ENCODE data around the gene INSM1.

The INSM1 gene, protein sequence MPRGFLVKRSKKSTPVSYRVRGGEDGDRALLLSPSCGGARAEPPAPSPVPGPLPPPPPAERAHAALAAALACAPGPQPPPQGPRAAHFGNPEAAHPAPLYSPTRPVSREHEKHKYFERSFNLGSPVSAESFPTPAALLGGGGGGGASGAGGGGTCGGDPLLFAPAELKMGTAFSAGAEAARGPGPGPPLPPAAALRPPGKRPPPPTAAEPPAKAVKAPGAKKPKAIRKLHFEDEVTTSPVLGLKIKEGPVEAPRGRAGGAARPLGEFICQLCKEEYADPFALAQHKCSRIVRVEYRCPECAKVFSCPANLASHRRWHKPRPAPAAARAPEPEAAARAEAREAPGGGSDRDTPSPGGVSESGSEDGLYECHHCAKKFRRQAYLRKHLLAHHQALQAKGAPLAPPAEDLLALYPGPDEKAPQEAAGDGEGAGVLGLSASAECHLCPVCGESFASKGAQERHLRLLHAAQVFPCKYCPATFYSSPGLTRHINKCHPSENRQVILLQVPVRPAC

DNA sequence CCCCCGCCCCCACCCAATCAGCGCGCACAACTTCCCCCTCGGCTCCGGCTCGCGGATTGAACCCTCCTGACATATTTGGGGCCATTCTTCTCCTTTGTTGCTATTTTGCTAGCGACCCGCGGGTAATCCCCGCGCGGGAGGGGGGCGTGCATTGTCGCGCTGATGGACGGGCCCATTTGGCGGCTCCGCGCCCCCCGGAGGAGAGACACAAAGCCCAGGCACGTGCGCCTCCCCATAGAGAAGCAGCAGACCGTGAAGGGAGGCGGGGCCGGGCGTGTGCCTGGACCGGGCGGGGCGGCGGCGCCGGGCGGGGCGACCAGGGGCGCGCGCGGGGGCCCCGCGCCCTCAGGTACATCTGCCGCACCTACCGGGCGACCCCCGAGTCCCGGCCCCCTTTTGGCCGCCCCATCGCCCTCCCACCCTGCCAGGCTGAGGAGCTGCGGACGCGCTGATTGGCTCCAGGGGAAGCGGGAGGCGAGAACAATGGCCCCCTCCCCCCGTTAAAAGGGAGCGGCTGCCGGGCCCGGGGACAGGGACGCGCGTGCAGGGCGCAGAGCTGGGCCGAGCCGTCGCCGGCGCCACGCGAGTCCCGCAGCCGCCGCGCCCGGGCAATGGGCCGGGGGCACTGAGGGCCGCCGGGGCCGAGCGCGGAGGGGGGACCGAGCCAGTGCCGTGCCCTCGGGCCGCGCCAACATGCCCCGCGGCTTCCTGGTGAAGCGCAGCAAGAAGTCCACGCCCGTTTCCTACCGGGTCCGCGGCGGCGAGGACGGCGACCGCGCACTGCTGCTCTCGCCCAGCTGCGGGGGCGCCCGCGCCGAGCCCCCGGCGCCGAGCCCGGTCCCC is at the start of gene INSM1:
TSS of gene INSM1 (plus strand) at position 530 of the 843 bp plus-strand sequence. CDS start at position 694, 164 bp downstream.
- no peaks in the 10 kb centered on the region for H3K27me3 ChIP-seq (ENCODE audit: insufficient read depth, low read depth)
- H3K9ac ChIP-seq = no peak within 1 kb of the TSS
- H3K36me3 ChIP-seq (ENCODE audit: insufficient read depth) = no peaks in the 10 kb centered on the region
- H2AFZ ChIP-seq (ENCODE audit: low read depth) = peak within 1 kb of the TSS; percentile 59; the same call in 1 of the 2 replicates
- no peak within 1 kb of the TSS for H3K27ac ChIP-seq
- TF ChIP-seq, protein P1, sequence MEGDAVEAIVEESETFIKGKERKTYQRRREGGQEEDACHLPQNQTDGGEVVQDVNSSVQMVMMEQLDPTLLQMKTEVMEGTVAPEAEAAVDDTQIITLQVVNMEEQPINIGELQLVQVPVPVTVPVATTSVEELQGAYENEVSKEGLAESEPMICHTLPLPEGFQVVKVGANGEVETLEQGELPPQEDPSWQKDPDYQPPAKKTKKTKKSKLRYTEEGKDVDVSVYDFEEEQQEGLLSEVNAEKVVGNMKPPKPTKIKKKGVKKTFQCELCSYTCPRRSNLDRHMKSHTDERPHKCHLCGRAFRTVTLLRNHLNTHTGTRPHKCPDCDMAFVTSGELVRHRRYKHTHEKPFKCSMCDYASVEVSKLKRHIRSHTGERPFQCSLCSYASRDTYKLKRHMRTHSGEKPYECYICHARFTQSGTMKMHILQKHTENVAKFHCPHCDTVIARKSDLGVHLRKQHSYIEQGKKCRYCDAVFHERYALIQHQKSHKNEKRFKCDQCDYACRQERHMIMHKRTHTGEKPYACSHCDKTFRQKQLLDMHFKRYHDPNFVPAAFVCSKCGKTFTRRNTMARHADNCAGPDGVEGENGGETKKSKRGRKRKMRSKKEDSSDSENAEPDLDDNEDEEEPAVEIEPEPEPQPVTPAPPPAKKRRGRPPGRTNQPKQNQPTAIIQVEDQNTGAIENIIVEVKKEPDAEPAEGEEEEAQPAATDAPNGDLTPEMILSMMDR (conservative IDR thresholded peaks at IDR 0.05; ENCODE audit: low read depth, low read length) = no peak
- H3K4me2 ChIP-seq = peak within 1 kb of the TSS; percentile 33; the same call in 1 of the 2 replicates
- no peak within 1 kb of the TSS for H3K4me3 ChIP-seq (IDR thresholded peaks at IDR 0.05; ENCODE audit: insufficient read depth, low read depth, low read length)
- no peaks in the 10 kb centered on the region for H3K4me1 ChIP-seq (ENCODE audit: low read depth, poor library complexity, severe bottlenecking)
- H4K20me1 ChIP-seq (ENCODE audit: insufficient read depth) = no peaks in the 10 kb centered on the region
- no peaks in the 10 kb centered on the region for H3K79me2 ChIP-seq (ENCODE audit: insufficient read depth, low read depth)

DNA sequence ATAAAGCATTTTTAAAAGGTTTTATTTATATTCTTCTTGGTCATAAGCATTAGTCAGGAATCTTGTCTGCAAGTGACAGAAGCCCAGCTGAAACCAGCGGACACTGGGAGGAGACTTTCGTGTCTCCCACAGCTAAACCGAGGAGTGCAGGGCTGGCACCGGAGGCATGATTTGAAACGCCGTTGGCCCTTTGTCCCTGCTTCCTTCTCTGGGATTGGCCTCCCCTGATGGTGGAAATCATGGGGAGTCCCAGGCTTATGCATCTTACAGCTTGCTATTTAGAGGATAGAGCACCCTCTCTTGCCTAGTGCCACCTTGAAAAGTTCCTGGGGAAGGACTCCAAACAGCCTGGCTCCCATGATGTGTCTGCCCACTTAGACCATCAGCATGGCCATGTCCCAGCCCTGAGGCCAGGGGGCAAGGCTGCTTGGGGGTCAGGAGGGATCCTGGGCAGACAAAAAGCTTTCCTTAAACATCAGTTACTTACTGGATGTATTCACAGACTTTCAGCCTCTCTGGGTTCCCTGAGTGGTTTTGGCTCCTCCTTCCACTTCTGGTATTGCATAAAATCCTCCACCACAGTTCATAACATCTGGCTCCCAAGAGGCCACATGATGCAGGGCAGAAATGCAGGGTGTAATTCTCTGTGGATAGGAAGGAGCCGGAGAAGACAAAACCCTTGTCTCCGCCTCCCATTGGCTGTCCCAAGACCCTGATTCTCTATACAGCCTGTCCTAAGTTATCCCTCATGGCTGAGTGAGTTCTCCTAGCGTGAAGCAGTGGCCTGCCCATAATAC is 49.3 kb upstream of the INSM1 start:
- H4K20me1 ChIP-seq (ENCODE audit: insufficient read depth) = no peaks in the 10 kb centered on the region
- no peaks in the 10 kb centered on the region for H3K79me2 ChIP-seq (ENCODE audit: insufficient read depth, low read depth)
- no peak overlapping the region for H3K9ac ChIP-seq

DNA sequence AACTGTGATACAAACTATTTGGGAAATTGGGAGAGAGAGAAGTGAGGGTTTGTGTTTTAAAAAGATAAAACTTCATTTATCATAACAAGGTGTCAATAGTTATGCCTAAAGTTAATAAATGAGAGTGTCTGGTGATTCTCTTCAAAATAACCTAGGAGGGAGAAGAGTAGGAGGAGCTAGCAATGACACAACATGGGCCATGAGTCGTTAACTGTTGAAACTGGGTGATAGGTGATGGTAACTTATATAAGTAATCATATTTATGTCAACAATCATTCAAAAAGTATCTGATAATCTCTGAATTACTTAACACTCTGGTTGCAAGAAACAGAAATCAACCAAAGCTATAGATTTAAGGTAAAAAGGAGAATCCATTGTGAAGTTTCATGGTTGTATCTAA is 46.8 kb upstream of the INSM1 start:
- H3K79me2 ChIP-seq (ENCODE audit: insufficient read depth, low read depth) = no peaks in the 10 kb centered on the region
- no peaks in the 10 kb centered on the region for H3K27me3 ChIP-seq (ENCODE audit: insufficient read depth, low read depth)
- no peaks in the 10 kb centered on the region for H3K36me3 ChIP-seq (ENCODE audit: insufficient read depth)
- H4K20me1 ChIP-seq (ENCODE audit: insufficient read depth) = no peaks in the 10 kb centered on the region
- no peak overlapping the region for H3K4me2 ChIP-seq
- no peak overlapping the region for H2AFZ ChIP-seq (ENCODE audit: low read depth)
- TF ChIP-seq, protein P1 (conservative IDR thresholded peaks at IDR 0.05; ENCODE audit: low read depth, low read length) = no peak
- no peak overlapping the region for H3K4me3 ChIP-seq (IDR thresholded peaks at IDR 0.05; ENCODE audit: insufficient read depth, low read depth, low read length)
- no peak overlapping the region for H3K27ac ChIP-seq
- H3K9ac ChIP-seq = no peak overlapping the region
- H3K4me1 ChIP-seq (ENCODE audit: low read depth, poor library complexity, severe bottlenecking) = no peaks in the 10 kb centered on the region

More for the DNA sequence above, 49.3 kb upstream of the INSM1 start:
- H3K4me1 ChIP-seq (ENCODE audit: low read depth, poor library complexity, severe bottlenecking) = no peaks in the 10 kb centered on the region
- H3K36me3 ChIP-seq (ENCODE audit: insufficient read depth) = no peaks in the 10 kb centered on the region
- TF ChIP-seq, protein P1 (conservative IDR thresholded peaks at IDR 0.05; ENCODE audit: low read depth, low read length) = no peak
- no peaks in the 10 kb centered on the region for H3K27me3 ChIP-seq (ENCODE audit: insufficient read depth, low read depth)
- H3K4me3 ChIP-seq (IDR thresholded peaks at IDR 0.05; ENCODE audit: insufficient read depth, low read depth, low read length) = no peak overlapping the region
- no peak overlapping the region for H3K27ac ChIP-seq
- no peak overlapping the region for H3K4me2 ChIP-seq
- no peak overlapping the region for H2AFZ ChIP-seq (ENCODE audit: low read depth)

DNA sequence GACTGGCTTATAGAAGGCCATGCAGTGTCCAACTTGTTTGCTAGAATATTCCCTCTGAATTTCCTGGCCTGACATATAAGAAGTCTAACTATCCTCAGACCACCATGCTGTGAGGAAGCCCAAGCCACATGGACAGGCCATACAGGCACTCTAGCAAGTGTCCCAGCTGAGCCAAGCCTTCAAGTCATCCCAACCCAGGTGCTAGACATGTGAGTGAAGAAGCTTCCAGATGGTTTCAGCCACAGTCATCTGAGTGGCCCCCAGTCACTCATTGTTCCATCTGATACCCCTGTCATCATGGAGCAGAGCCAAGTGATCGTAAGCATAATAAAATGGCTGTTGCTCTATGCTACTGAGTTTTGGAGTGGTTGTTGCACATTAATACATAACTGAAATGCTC is 46.0 kb upstream of the INSM1 start:
- Histone ChIP-seq H3K4me2 (no peak overlapping the region), H3K9ac (no peak overlapping the region), H4K20me1 (ENCODE audit: insufficient read depth) (no peaks in the 10 kb centered on the region), H3K36me3 (ENCODE audit: insufficient read depth) (no peaks in the 10 kb centered on the region), H2AFZ (ENCODE audit: low read depth) (no peak overlapping the region), H3K4me3 (IDR thresholded peaks at IDR 0.05; ENCODE audit: insufficient read depth, low read depth, low read length) (no peak overlapping the region), H3K27me3 (ENCODE audit: insufficient read depth, low read depth) (no peaks in the 10 kb centered on the region), H3K27ac (no peak overlapping the region), H3K4me1 (ENCODE audit: low read depth, poor library complexity, severe bottlenecking) (no peaks in the 10 kb centered on the region), H3K79me2 (ENCODE audit: insufficient read depth, low read depth) (no peaks in the 10 kb centered on the region)
- TF ChIP-seq, protein P1 (conservative IDR thresholded peaks at IDR 0.05; ENCODE audit: low read depth, low read length) = no peak

All from KMS-11 (cell line).